K562 (cell line): ENCODE data around the gene KDM4C. TPM values are rescaled to one million over a fixed set of nuclear protein-coding genes. Genes with fewer than 3 reads are reported as not detected.

Experiments
- ATAC-seq: fragments of 200-7000 bp; cut with Tn5 transposase; 3 replicates; pipeline ENCODE4 v1.9.1; 2020; ENCODE audit warnings: moderate library complexity
- BruUV-seq: library from RNA; stranded (reverse); fragments of 400-500 nt; replicated peaks from 2 replicates; lab custom pipeline; 2021; lab: Mats Ljungman, UMichigan
- CTCF ChIA-PET: fragments of 300-600 bp; formaldehyde crosslinking; extraction: SDS; loops from one replicate; lab custom pipeline; 2021; ENCODE audit warnings: low intra/inter-chr PET ratio; lab: Yijun Ruan, JAX
- POLR2A ChIA-PET: fragments of 300-600, 350-650 bp; sonication (Branson Sonifier 250); formaldehyde crosslinking; extraction: SDS; loops from one replicate; lab custom pipeline; 2021; ENCODE audit warnings: antibody characterized with exemption, inconsistent platforms; lab: Yijun Ruan, JAX
- DNase-seq, 4 experiments: peaks; one replicate each; pipeline versions ENCODE4 v3.0.0 to v3.0.0-alpha.2; 2011 to 2018; ENCODE audit warnings: low spot score in 3 of 4, mixed read lengths in 3 of 4; ENCODE audit errors: extremely low read depth in 1 of 4
- FAIRE-seq: peaks from 2 replicates; lab custom pipeline; 2011; peaks lifted over from hg19 to GRCh38; lab: Jason Lieb, UNC
- H2AFZ ChIP-seq: 2 replicates; pipeline ENCODE4 v1.6.0; 2011; ENCODE audit warnings: low read depth, low read length, control low read depth, inconsistent platforms
- H3K27ac ChIP-seq: fragments of 200-600 bp; 3 replicates; pipeline ENCODE4 v1.8.0; 2011; ENCODE audit warnings: low read depth, mild to moderate bottlenecking, control low read depth, inconsistent platforms, low read length, moderate library complexity, mixed read lengths; ENCODE audit errors: extremely low read depth
- H3K27me3 ChIP-seq, 2 experiments: fragments of 300-600 bp in 1 of 2; 2 replicates in 1 of 2; 3 replicates in 1 of 2; pipeline versions ENCODE4 v1.6.0 to v1.8.0; 2011; ENCODE audit warnings: inconsistent platforms in 2 of 2, low read length in 2 of 2, mild to moderate bottlenecking in 1 of 2, mixed read lengths in 1 of 2, moderate library complexity in 1 of 2; ENCODE audit not compliant: control insufficient read depth in 2 of 2, insufficient read depth in 2 of 2
- H3K36me3 ChIP-seq: fragments of 300-600 bp; 3 replicates; pipeline ENCODE4 v1.8.0; 2011; ENCODE audit warnings: mild to moderate bottlenecking, low read length, inconsistent platforms; ENCODE audit not compliant: control insufficient read depth, insufficient read depth
- H3K4me1 ChIP-seq, 2 experiments: fragments of 200-600 bp in 1 of 2; replicated peaks in 1 of 2; 2 replicates in 1 of 2; 3 replicates in 1 of 2; pipeline versions ENCODE4 v1.5.1 to v1.8.0; 2011; ENCODE audit warnings: inconsistent platforms in 2 of 2, low read length in 2 of 2, mild to moderate bottlenecking in 1 of 2, mixed read lengths in 1 of 2, moderate library complexity in 1 of 2; ENCODE audit not compliant: control insufficient read depth in 2 of 2, insufficient read depth in 2 of 2
- H3K4me2 ChIP-seq: 2 replicates; pipeline ENCODE4 v1.6.1; 2011; ENCODE audit warnings: low read length, control low read depth, inconsistent platforms, mixed read lengths; ENCODE audit not compliant: insufficient read depth
- H3K4me3 ChIP-seq: fragments of 200-600 bp; sonication (generic), shearing (Covaris generic); 2 replicates; pipeline ENCODE4 v1.5.1; 2016; ENCODE audit warnings: control low read depth, inconsistent platforms
- H3K79me2 ChIP-seq: fragments of 200-600 bp; 3 replicates; pipeline ENCODE4 v1.8.0; 2011; ENCODE audit warnings: low read length, inconsistent platforms; ENCODE audit not compliant: control insufficient read depth, insufficient read depth
- H3K9ac ChIP-seq, 2 experiments: 2 replicates each; pipeline versions ENCODE4 v1.6.0 to v1.6.1; 2011; ENCODE audit warnings: low read depth in 2 of 2, low read length in 2 of 2, control low read depth in 1 of 2, inconsistent platforms in 1 of 2, mild to moderate bottlenecking in 1 of 2, mixed read lengths in 1 of 2; ENCODE audit not compliant: insufficient read depth in 1 of 2
- H3K9me1 ChIP-seq: one replicate; pipeline ENCODE4 v1.6.0; 2011; ENCODE audit warnings: inconsistent platforms, mild to moderate bottlenecking, low read length, moderate library complexity; ENCODE audit not compliant: control insufficient read depth, insufficient read depth
- H3K9me3 ChIP-seq: replicated peaks from 2 replicates; pipeline ENCODE4 v1.5.1; 2011; ENCODE audit warnings: low read depth, low read length, inconsistent platforms; ENCODE audit not compliant: control insufficient read depth, insufficient read depth
- H4K20me1 ChIP-seq: replicated peaks from 2 replicates; pipeline ENCODE4 v1.6.1; 2011; ENCODE audit warnings: low read length, inconsistent platforms, mixed read lengths; ENCODE audit not compliant: control insufficient read depth, insufficient read depth
- CREB3 ChIP-seq: fragments of 450-650 bp; conservative IDR thresholded peaks from 2 replicates; pipeline ENCODE4 v1.6.1; 2016; ENCODE audit warnings: missing genetic modification characterization, low read depth, mild to moderate bottlenecking, missing compliant biosample characterization, moderate library complexity
- E2F4 ChIP-seq: sonication (generic); formaldehyde crosslinking; IDR thresholded peaks from 2 replicates; pipeline ENCODE4 v1.8.0; 2022; ENCODE audit warnings: mild to moderate bottlenecking, low read depth, missing genetic modification reagents
- ESRRB ChIP-seq: fragments of 250-450 bp; sonication (Bioruptor Pico); IDR thresholded peaks from 2 replicates; pipeline ENCODE4 v1.5.0; 2020; ENCODE audit warnings: mild to moderate bottlenecking, moderate library complexity, borderline replicate concordance
- FOXP1 ChIP-seq: sonication (generic); formaldehyde crosslinking; IDR thresholded peaks from 2 replicates; pipeline ENCODE4 v1.8.0; 2022; ENCODE audit warnings: mild to moderate bottlenecking, missing genetic modification reagents
- GTF2E2 ChIP-seq: fragments of 200-800 bp; sonication (Bioruptor generic); IDR thresholded peaks from 2 replicates; pipeline ENCODE4 v1.6.1; 2016; ENCODE audit warnings: missing genetic modification characterization, missing compliant biosample characterization
- NR2C2 ChIP-seq, 2 experiments: fragments of 200-800 bp in 1 of 2; sonication (Bioruptor generic) in 1 of 2; sonication (generic) in 1 of 2; formaldehyde crosslinking in 1 of 2; IDR thresholded peaks; 2 replicates each; pipeline versions ENCODE4 v1.6.1 to v1.8.0; 2016 to 2022; ENCODE audit warnings: mild to moderate bottlenecking in 1 of 2, missing compliant biosample characterization in 1 of 2, missing genetic modification characterization in 1 of 2, missing genetic modification reagents in 1 of 2
- RBM15 ChIP-seq: fragments of 200-400 bp; formaldehyde crosslinking; IDR thresholded peaks from 2 replicates; pipeline ENCODE4 v1.6.1; 2018; ENCODE audit warnings: mild to moderate bottlenecking, low read length, moderate library complexity; ENCODE audit not compliant: insufficient read depth
- RHOXF2B ChIP-seq: fragments of 250-450 bp; sonication (Bioruptor Pico); conservative IDR thresholded peaks from 2 replicates; pipeline ENCODE4 v1.5.1; 2021
- ZNF140 ChIP-seq: fragments of 250-450 bp; sonication (Bioruptor Pico); IDR thresholded peaks from 2 replicates; pipeline ENCODE4 v1.8.0; 2021; ENCODE audit warnings: moderate library complexity, mild to moderate bottlenecking, inconsistent platforms
- WGBS: fragments of 100-300 bp; shearing (Covaris generic); methylation state at CpG from one replicate; pipeline ENCODE4 v1.1.6; 2016; ENCODE audit warnings: low coverage, mixed read lengths; ENCODE audit not compliant: insufficient coverage; ENCODE audit errors: missing lambda C conversion rate; 5-methylcytosine and 5-hydroxymethylcytosine counted together
- in situ Hi-C: fragments of 300-500 bp; cut with MboI; formaldehyde crosslinking; loops from 4 replicates; pipeline ENCODE4 v1.15.0; 2018; ENCODE audit warnings: inconsistent platforms, mixed read lengths
- intact Hi-C: fragments of 100-400 bp; cut with micrococcal nuclease; formaldehyde crosslinking; loops from 2 replicates; pipeline ENCODE4 v1.14.2; 2022
- polyA plus RNA-seq, 8 experiments: library from polyadenylated mRNA; depleted of rRNA in 4 of 8; stranded (reverse) in 5 of 8; unstranded in 3 of 8; fragments of >200 nt; fragmentation: Nextera tagmentation in 2 of 8; fragmentation: Illumina TruSeq in 1 of 8; extraction: Ambion mirVana in 2 of 8; extraction: Trizol in 1 of 8; gene quantifications; 2 replicates each; pipeline versions ENCODE4 v1.2.1 to v1.2.3, GENCODE V29; 2011 to 2014; ENCODE audit warnings: inconsistent platforms in 1 of 8, missing spikeins in 1 of 8
- total RNA-seq, 7 experiments: library from RNA; depleted of rRNA in 6 of 7; stranded (reverse); fragments of >200 nt in 6 of 7; fragmentation: Illumina TruSeq in 2 of 7; extraction: Trizol in 2 of 7; gene quantifications; 2 replicates each; pipeline versions ENCODE4 v1.2.1 to v1.2.3, GENCODE V29; 2011 to 2021; ENCODE audit warnings: low replicate concordance in 1 of 7

Gene KDM4C
- total and polyA plus RNA-seq, 9 of the 15 experiments (the other 6 are each of a cell fraction or from before 2014, with no cell fraction given): 5.4 to 17.0 (median 12.6) TPM

GRCh38 chr9:7146582-7146981 lies 388.8 kb downstream of the KDM4C start (continued):
- TF ChIP-seq FOXP1 (CRISPR knock-in tag) (no peak), ESRRB (no peak)

GRCh38 chr9:7147121-7148090 lies 389.6 kb downstream of the KDM4C start:
- Histone ChIP-seq H3K27me3 (no peaks in the 10 kb centered on the region), H3K9me3 (no peaks in the 10 kb centered on the region), H4K20me1 (no peaks in the 10 kb centered on the region), H2AFZ (no peak overlapping the region), H3K27ac (no peak overlapping the region), H3K79me2 (no peaks in the 10 kb centered on the region), H3K4me2 (no peak overlapping the region), H3K9me1 (no peaks in the 10 kb centered on the region), H3K4me1 (peaks cover 3 to 5% of the 10 kb centered on the region in 2 experiments; a peak in 3 of 5 replicates), H3K4me3 (no peak overlapping the region), H3K36me3 (no peaks in the 10 kb centered on the region), H3K9ac (no peak overlapping the region)
- TF ChIP-seq GTF2E2 (tag) (no peak), ZNF140 (CRISPR knock-in tag) (no peak), CREB3 (tag) (no peak), E2F4 (CRISPR knock-in tag) (no peak), RBM15 (no peak), NR2C2 (CRISPR knock-in tag; IDR thresholded peaks at IDR 0.05) (no peak), NR2C2 (tag; IDR thresholded peaks at IDR 0.05) (no peak), RHOXF2B (CRISPR knock-in tag) (no peak)
- in situ Hi-C loops: no loop called here
- no peak for ATAC-seq
- WGBS: 87% methylated on average over 8 of the region's 14 CpGs
- CTCF ChIA-PET: no interaction called here
- POLR2A ChIA-PET: interaction anchor here (0.6 to 1.7 kb wide), 2 partner anchors 14 to 173 kb away, joined by 3 read pairs; no protein-coding TSS in a partner anchor
- intact Hi-C loops: no loop called here
- FAIRE-seq: no peak
- no peak for DNase-seq
- no TSS peak for BruUV-seq
